Measurements from ENCODE around the gene VPREB1.

- TF ChIP-seq CTCF (IDR thresholded peaks at IDR 0.05) (no peak), POLR2A (IDR thresholded peaks at IDR 0.05) (no peak)
Observed at GRCh38 chr22:22210889-22211833, 33.4 kb upstream of the VPREB1 start.
